ENCODE measurements around the gene MAPK8. TPM values are rescaled to one million over a fixed set of nuclear protein-coding genes. Genes with fewer than 3 reads are reported as not detected.

MAPK8 gene
- total and polyA plus RNA-seq, 9 of the 15 experiments (the other 6 are each of a cell fraction or from before 2014, with no cell fraction given) = 6.4 to 159 (median 71.0) TPM

GRCh38 chr10:48389272-48389671, 82.8 kb downstream of the MAPK8 start (continued):
- TF ChIP-seq MAFK (IDR thresholded peaks at IDR 0.05; ENCODE audit: low read length) (peak; percentile 56; the same call in 1 of the 2 replicates), DEAF1 (CRISPR knock-in tag; IDR thresholded peaks at IDR 0.05) (no peak), AFF4 (CRISPR knock-in tag; IDR thresholded peaks at IDR 0.05) (no peak), SMARCA4 (IDR thresholded peaks at IDR 0.05) (0 out of 2 replicates have a peak, but pooled peaks have one; percentile 20), MGA (IDR thresholded peaks at IDR 0.05) (0 out of 2 replicates have a peak, but pooled peaks have one; percentile 27), NBN (IDR thresholded peaks at IDR 0.05; ENCODE audit: low read depth) (no peak), ZC3H4 (CRISPR knock-in tag; IDR thresholded peaks at IDR 0.05; ENCODE audit: borderline replicate concordance) (no peak), TEAD4 (IDR thresholded peaks at IDR 0.05; ENCODE audit: low read length) (0 out of 2 replicates have a peak, but pooled peaks have one; percentile 22), TEAD4 (CRISPR knock-in tag; IDR thresholded peaks at IDR 0.05; ENCODE audit: borderline replicate concordance) (no peak)

All from K562 (cell line).